ENCODE data around the gene PDCD4. TPM values are rescaled to one million over a fixed set of nuclear protein-coding genes. Genes with fewer than 3 reads are reported as not detected.

Gene PDCD4
- total RNA-seq, 1 donor from 2014 or later, result 77.9 TPM

- H3K27me3 ChIP-seq (ENCODE audit: control insufficient read depth, insufficient read depth, low read length), result no peaks in the 10 kb centered on the region
- FAIRE-seq (no peak), DNase-seq (ENCODE audit: low read depth) (no peak)
- H3K4me3 ChIP-seq (ENCODE audit: low read depth, low read length), result no peak overlapping the region
- H3K36me3 ChIP-seq (ENCODE audit: control insufficient read depth, insufficient read depth, low read length), result no peaks in the 10 kb centered on the region
- TF ChIP-seq CTCF (IDR thresholded peaks at IDR 0.05; ENCODE audit: insufficient read depth, low read length, severe bottlenecking), result no peak
Measured at GRCh38 chr10:110825508-110825907, 46.2 kb upstream of the PDCD4 start.

- Histone ChIP-seq H3K36me3 (ENCODE audit: control insufficient read depth, insufficient read depth, low read length) (no peaks in the 10 kb centered on the region), H3K4me3 (ENCODE audit: low read depth, low read length) (no peak overlapping the region), H3K27me3 (ENCODE audit: control insufficient read depth, insufficient read depth, low read length) (no peaks in the 10 kb centered on the region)
- DNase-seq (ENCODE audit: low read depth), result peak; percentile 96
- TF ChIP-seq CTCF (IDR thresholded peaks at IDR 0.05; ENCODE audit: insufficient read depth, low read length, severe bottlenecking), result no peak
- FAIRE-seq, result no peak
Measured at GRCh38 chr10:110827410-110827809, 44.3 kb upstream of the PDCD4 start.

- peak overlapping the region; percentile 4 for H3K4me3 ChIP-seq (ENCODE audit: low read depth, low read length)
- DNase-seq (ENCODE audit: low read depth) (peak; percentile 33), FAIRE-seq (no peak)
- H3K36me3 ChIP-seq (ENCODE audit: control insufficient read depth, insufficient read depth, low read length), result no peaks in the 10 kb centered on the region
- H3K27me3 ChIP-seq (ENCODE audit: control insufficient read depth, insufficient read depth, low read length), result no peaks in the 10 kb centered on the region
- TF ChIP-seq CTCF (IDR thresholded peaks at IDR 0.05; ENCODE audit: insufficient read depth, low read length, severe bottlenecking), result no peak
Measured at GRCh38 chr10:110827875-110828274, 43.9 kb upstream of the PDCD4 start.

GRCh38 chr10:110828525-110828924 is 43.2 kb upstream of the PDCD4 start:
- FAIRE-seq, result no peak
- no peak for TF ChIP-seq CTCF (IDR thresholded peaks at IDR 0.05; ENCODE audit: insufficient read depth, low read length, severe bottlenecking)
- Histone ChIP-seq H3K36me3 (ENCODE audit: control insufficient read depth, insufficient read depth, low read length) (no peaks in the 10 kb centered on the region), H3K4me3 (ENCODE audit: low read depth, low read length) (no peak overlapping the region), H3K27me3 (ENCODE audit: control insufficient read depth, insufficient read depth, low read length) (no peaks in the 10 kb centered on the region)
- no peak for DNase-seq (ENCODE audit: low read depth)

GRCh38 chr10:110829721-110830410 is 41.9 kb upstream of the PDCD4 start:
- no peak for TF ChIP-seq CTCF (IDR thresholded peaks at IDR 0.05; ENCODE audit: insufficient read depth, low read length, severe bottlenecking)
- Histone ChIP-seq H3K36me3 (ENCODE audit: control insufficient read depth, insufficient read depth, low read length) (no peaks in the 10 kb centered on the region), H3K4me3 (ENCODE audit: low read depth, low read length) (no peak overlapping the region), H3K27me3 (ENCODE audit: control insufficient read depth, insufficient read depth, low read length) (no peaks in the 10 kb centered on the region)
- DNase-seq (ENCODE audit: low read depth), result no peak
- FAIRE-seq, result no peak

Data from bronchial epithelial cell (primary cell).